ENCODE data around the gene AKAP13.

AKAP13 gene

GRCh38 chr15:85503151-85503799 is 122.9 kb downstream of the AKAP13 start:
- no peak for TF ChIP-seq JUND (IDR thresholded peaks at IDR 0.05; ENCODE audit: low read depth)
- in situ Hi-C loops (cut with HindIII; ENCODE audit: low pct_unique_long_range_greater_than_20kb, low sequenced_read_pairs), result no loop called here
- DNase-seq (ENCODE audit: low read depth in 1 of 2, low spot score in 1 of 2), result no peak

GRCh38 chr15:85504749-85505676 is 124.6 kb downstream of the AKAP13 start:
- no peak for TF ChIP-seq JUND (IDR thresholded peaks at IDR 0.05; ENCODE audit: low read depth)
- in situ Hi-C loops (cut with HindIII; ENCODE audit: low pct_unique_long_range_greater_than_20kb, low sequenced_read_pairs), result no loop called here
- peak in 1 of 2 experiments; percentile 75 for DNase-seq (ENCODE audit: low read depth in 1 of 2, low spot score in 1 of 2)

- TF ChIP-seq JUND (IDR thresholded peaks at IDR 0.05; ENCODE audit: low read depth), result no peak
- DNase-seq (ENCODE audit: low read depth in 1 of 2, low spot score in 1 of 2), result no peak
- in situ Hi-C loops (cut with HindIII; ENCODE audit: low pct_unique_long_range_greater_than_20kb, low sequenced_read_pairs), result no loop called here
Observed at GRCh38 chr15:85507114-85507513, 126.7 kb downstream of the AKAP13 start.

- in situ Hi-C loops (cut with HindIII; ENCODE audit: low pct_unique_long_range_greater_than_20kb, low sequenced_read_pairs), result no loop called here
- no peak for TF ChIP-seq JUND (IDR thresholded peaks at IDR 0.05; ENCODE audit: low read depth)
- DNase-seq (ENCODE audit: low read depth in 1 of 2, low spot score in 1 of 2), result no peak
Observed at GRCh38 chr15:85509973-85510372, 129.6 kb downstream of the AKAP13 start.

GRCh38 chr15:85514413-85514812 is 134.0 kb downstream of the AKAP13 start:
- TF ChIP-seq JUND (IDR thresholded peaks at IDR 0.05; ENCODE audit: low read depth), result no peak
- in situ Hi-C loops (cut with HindIII; ENCODE audit: low pct_unique_long_range_greater_than_20kb, low sequenced_read_pairs), result no loop called here
- no peak for DNase-seq (ENCODE audit: low read depth in 1 of 2, low spot score in 1 of 2)

- no peak for DNase-seq (ENCODE audit: low read depth in 1 of 2, low spot score in 1 of 2)
- no peak for TF ChIP-seq JUND (IDR thresholded peaks at IDR 0.05; ENCODE audit: low read depth)
- in situ Hi-C loops (cut with HindIII; ENCODE audit: low pct_unique_long_range_greater_than_20kb, low sequenced_read_pairs), result no loop called here
Observed at GRCh38 chr15:85515212-85515611, 134.8 kb downstream of the AKAP13 start.

- no peak for TF ChIP-seq JUND (IDR thresholded peaks at IDR 0.05; ENCODE audit: low read depth)
- in situ Hi-C loops (cut with HindIII; ENCODE audit: low pct_unique_long_range_greater_than_20kb, low sequenced_read_pairs), result no loop called here
- no peak for DNase-seq (ENCODE audit: low read depth in 1 of 2, low spot score in 1 of 2)
Observed at GRCh38 chr15:85517086-85517485, 136.7 kb downstream of the AKAP13 start.

GRCh38 chr15:85518979-85519761 is 138.8 kb downstream of the AKAP13 start:
- no peak for TF ChIP-seq JUND (IDR thresholded peaks at IDR 0.05; ENCODE audit: low read depth)
- DNase-seq (ENCODE audit: low read depth in 1 of 2, low spot score in 1 of 2), result no peak
- in situ Hi-C loops (cut with HindIII; ENCODE audit: low pct_unique_long_range_greater_than_20kb, low sequenced_read_pairs), result no loop called here

- in situ Hi-C loops (cut with HindIII; ENCODE audit: low pct_unique_long_range_greater_than_20kb, low sequenced_read_pairs), result no loop called here
- no peak for TF ChIP-seq JUND (IDR thresholded peaks at IDR 0.05; ENCODE audit: low read depth)
- no peak for DNase-seq (ENCODE audit: low read depth in 1 of 2, low spot score in 1 of 2)
Observed at GRCh38 chr15:85520650-85521049, 140.2 kb downstream of the AKAP13 start.

GRCh38 chr15:85523530-85523929 is 143.1 kb downstream of the AKAP13 start:
- in situ Hi-C loops (cut with HindIII; ENCODE audit: low pct_unique_long_range_greater_than_20kb, low sequenced_read_pairs), result no loop called here
- no peak for TF ChIP-seq JUND (IDR thresholded peaks at IDR 0.05; ENCODE audit: low read depth)
- DNase-seq (ENCODE audit: low read depth in 1 of 2, low spot score in 1 of 2), result no peak

- DNase-seq (ENCODE audit: low read depth in 1 of 2, low spot score in 1 of 2), result no peak
- no peak for TF ChIP-seq JUND (IDR thresholded peaks at IDR 0.05; ENCODE audit: low read depth)
- in situ Hi-C loops (cut with HindIII; ENCODE audit: low pct_unique_long_range_greater_than_20kb, low sequenced_read_pairs), result no loop called here
Observed at GRCh38 chr15:85525755-85526154, 145.4 kb downstream of the AKAP13 start.

- in situ Hi-C loops (cut with HindIII; ENCODE audit: low pct_unique_long_range_greater_than_20kb, low sequenced_read_pairs), result no loop called here
- DNase-seq (ENCODE audit: low read depth in 1 of 2, low spot score in 1 of 2), result no peak
Observed at GRCh38 chr15:85527895-85528294, 147.5 kb downstream of the AKAP13 start.

More at GRCh38 chr15:85527895-85528294, 147.5 kb downstream of the AKAP13 start:
- TF ChIP-seq JUND (IDR thresholded peaks at IDR 0.05; ENCODE audit: low read depth), result no peak
